AG09319 (cell line): ENCODE results near the gene MAP3K21.

ENCODE experiments used
- DNase-seq: peaks from one replicate; pipeline ENCODE4 v3.0.0-alpha.2; 2010; ENCODE audit warnings: low read depth; ENCODE audit errors: extremely low read depth
- CTCF ChIP-seq: IDR thresholded peaks from 2 replicates; pipeline ENCODE4 v1.5.1; 2011; ENCODE audit warnings: low read depth, mild to moderate bottlenecking, inconsistent platforms, low read length, moderate library complexity

Gene MAP3K21

GRCh38 chr1:233326811-233327650 lies 493 bp upstream of the MAP3K21 start:
- no peak for DNase-seq
- TF ChIP-seq CTCF: no peak

DNA sequence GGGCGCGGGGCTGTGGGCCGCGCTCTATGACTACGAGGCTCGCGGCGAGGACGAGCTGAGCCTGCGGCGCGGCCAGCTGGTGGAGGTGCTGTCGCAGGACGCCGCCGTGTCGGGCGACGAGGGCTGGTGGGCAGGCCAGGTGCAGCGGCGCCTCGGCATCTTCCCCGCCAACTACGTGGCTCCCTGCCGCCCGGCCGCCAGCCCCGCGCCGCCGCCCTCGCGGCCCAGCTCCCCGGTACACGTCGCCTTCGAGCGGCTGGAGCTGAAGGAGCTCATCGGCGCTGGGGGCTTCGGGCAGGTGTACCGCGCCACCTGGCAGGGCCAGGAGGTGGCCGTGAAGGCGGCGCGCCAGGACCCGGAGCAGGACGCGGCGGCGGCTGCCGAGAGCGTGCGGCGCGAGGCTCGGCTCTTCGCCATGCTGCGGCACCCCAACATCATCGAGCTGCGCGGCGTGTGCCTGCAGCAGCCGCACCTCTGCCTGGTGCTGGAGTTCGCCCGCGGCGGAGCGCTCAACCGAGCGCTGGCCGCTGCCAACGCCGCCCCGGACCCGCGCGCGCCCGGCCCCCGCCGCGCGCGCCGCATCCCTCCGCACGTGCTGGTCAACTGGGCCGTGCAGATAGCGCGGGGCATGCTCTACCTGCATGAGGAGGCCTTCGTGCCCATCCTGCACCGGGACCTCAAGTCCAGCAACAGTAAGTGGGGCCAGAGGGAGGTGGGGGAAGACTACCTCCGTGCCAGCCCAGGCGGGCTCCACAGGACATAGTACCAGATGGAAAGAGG lies 808 bp downstream of the MAP3K21 start:
- no peak for DNase-seq
- no peak for TF ChIP-seq CTCF

DNA sequence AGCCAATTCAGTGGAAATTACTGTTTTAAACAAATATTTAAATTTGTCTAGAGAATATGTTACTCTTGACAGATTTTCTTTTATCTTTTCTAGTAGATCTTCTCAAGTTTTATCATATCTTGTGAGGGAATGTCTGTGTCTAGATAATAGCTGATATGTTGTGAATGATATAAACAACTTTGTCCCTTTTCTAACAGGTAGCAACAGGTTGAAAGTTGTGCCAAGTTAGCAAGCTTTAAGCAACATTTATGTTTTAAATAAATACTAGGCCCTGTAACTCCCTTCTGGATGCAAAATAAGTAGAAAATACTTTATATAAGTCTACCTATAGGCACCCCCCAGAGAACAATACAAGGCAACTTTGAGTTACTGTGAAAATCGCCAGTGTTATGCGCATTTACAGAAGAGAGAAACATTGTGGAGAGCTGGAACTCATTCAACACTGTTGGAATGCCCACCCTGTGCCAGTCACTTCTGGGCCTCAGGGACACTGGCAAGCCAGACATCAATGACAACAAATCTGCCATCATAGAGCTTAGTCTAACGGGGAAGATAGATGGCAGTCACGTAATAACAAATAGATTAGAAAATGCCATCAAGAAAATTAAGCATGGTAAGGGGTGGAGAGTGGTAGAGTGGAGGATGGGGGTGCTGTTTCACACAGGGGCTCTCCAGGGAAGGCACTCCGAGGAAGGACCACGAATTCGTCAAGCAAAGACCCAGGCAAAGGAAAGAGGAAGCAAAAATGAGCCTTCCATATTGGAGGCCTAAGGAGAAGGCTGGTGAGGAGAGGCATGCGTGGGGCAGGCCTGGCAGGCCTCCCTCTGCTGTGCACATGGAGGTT lies 4.4 kb downstream of the MAP3K21 start:
- no peak for DNase-seq
- TF ChIP-seq CTCF: no peak

- DNase-seq: no peak
- TF ChIP-seq CTCF: no peak
Measured at GRCh38 chr1:233333086-233333485, 5.6 kb downstream of the MAP3K21 start.

- no peak for TF ChIP-seq CTCF
- no peak for DNase-seq
Measured at GRCh38 chr1:233334092-233334491, 6.6 kb downstream of the MAP3K21 start.

- TF ChIP-seq CTCF: no peak
- DNase-seq: no peak
Measured at GRCh38 chr1:233336554-233337456, 9.3 kb downstream of the MAP3K21 start.
